ENCODE results near the gene OR3A1. TPM values are rescaled to one million over a fixed set of nuclear protein-coding genes. Genes with fewer than 3 reads are reported as not detected.
"Not testable (repeated sequence)": the region's sequence is repeated elsewhere in the genome, so short reads cannot be mapped to it uniquely, and the experiment has no call there.

Gene OR3A1
- not detected in 2 replicates for total RNA-seq (ENCODE audit: low replicate concordance)
- long read RNA-seq, result 0 reads

GRCh38 chr17:3298260-3298659 lies at the start of gene OR3A1:
OR3A1 (minus strand) TSS chr17:3298360; CDS start chr17:3292582, 5,778 bp downstream.
- no peak for DNase-seq (ENCODE audit: extremely low spot score, unreplicated experiment)
- Mint-ChIP-seq H3K4me3 (no peak within 1 kb of the TSS), H3K27me3 (no peaks in the 10 kb centered on the region), H3K9me3 (no peaks in the 10 kb centered on the region), H3K4me1 (ENCODE audit: unreplicated experiment) (no peaks in the 10 kb centered on the region), H3K27ac (no peak within 1 kb of the TSS), H3K36me3 (no peaks in the 10 kb centered on the region)
- TF ChIP-seq, protein P1, sequence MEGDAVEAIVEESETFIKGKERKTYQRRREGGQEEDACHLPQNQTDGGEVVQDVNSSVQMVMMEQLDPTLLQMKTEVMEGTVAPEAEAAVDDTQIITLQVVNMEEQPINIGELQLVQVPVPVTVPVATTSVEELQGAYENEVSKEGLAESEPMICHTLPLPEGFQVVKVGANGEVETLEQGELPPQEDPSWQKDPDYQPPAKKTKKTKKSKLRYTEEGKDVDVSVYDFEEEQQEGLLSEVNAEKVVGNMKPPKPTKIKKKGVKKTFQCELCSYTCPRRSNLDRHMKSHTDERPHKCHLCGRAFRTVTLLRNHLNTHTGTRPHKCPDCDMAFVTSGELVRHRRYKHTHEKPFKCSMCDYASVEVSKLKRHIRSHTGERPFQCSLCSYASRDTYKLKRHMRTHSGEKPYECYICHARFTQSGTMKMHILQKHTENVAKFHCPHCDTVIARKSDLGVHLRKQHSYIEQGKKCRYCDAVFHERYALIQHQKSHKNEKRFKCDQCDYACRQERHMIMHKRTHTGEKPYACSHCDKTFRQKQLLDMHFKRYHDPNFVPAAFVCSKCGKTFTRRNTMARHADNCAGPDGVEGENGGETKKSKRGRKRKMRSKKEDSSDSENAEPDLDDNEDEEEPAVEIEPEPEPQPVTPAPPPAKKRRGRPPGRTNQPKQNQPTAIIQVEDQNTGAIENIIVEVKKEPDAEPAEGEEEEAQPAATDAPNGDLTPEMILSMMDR (conservative IDR thresholded peaks at IDR 0.05), result no peak

DNA sequence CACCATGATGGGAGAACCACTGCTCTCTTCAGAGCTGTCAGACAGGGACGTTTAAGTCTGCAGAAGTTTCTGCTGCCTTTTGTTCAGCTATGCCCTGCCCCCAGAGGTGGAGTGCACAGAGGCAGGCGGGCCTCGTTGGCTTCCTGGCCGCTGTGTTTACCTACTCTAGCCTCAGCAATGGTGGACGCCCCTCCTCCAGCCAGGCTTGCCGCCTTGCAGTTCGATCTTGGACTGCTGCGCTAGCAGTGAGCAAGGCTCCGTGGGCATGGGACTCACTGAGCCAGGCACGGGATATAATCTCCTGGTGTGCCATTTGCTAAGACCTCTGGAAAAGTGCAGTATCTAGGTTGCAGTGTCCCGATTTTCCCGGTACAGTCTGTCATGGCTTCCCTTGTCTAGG lies 44.6 kb upstream of the OR3A1 start:
- H3K36me3 Mint-ChIP-seq; DNase-seq (ENCODE audit: extremely low spot score, unreplicated experiment); H3K27ac Mint-ChIP-seq; H3K4me1 Mint-ChIP-seq (ENCODE audit: unreplicated experiment); H3K4me3 Mint-ChIP-seq; H3K27me3 Mint-ChIP-seq: not testable (repeated sequence)
- peaks cover 12% of the 10 kb centered on the region for H3K9me3 Mint-ChIP-seq

- TF ChIP-seq, protein P1 (conservative IDR thresholded peaks at IDR 0.05), result no peak
- Mint-ChIP-seq H3K4me3 (no peak overlapping the region), H3K9me3 (no peaks in the 10 kb centered on the region), H3K27ac (no peak overlapping the region), H3K36me3 (no peaks in the 10 kb centered on the region), H3K4me1 (ENCODE audit: unreplicated experiment) (no peaks in the 10 kb centered on the region), H3K27me3 (no peaks in the 10 kb centered on the region)
- no peak for DNase-seq (ENCODE audit: extremely low spot score, unreplicated experiment)
These were observed 37.7 kb upstream of the OR3A1 start for GRCh38 chr17:3335876-3336275.

DNA sequence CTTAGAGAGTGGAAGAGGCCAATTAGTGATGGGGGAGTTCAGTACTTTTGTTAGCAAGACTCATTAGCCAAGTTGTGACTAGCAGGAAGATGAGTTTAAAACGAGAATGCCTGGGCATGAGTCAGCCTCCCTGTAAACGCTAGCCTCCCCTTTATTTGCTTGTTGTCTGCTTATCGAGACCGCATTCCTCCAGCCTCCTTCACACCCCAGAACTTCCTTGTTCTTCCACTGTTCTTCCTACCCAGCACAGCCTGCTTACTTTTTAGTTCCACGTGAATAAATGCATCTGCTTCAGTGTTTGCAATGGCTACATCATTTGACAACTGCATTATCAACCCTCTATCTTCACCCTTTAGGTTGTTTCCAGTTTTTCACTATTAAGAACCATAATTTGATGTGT lies 20.2 kb upstream of the OR3A1 start:
- Mint-ChIP-seq H3K27me3 (no peaks in the 10 kb centered on the region), H3K36me3 (no peaks in the 10 kb centered on the region), H3K4me3 (no peak overlapping the region), H3K4me1 (ENCODE audit: unreplicated experiment) (no peaks in the 10 kb centered on the region), H3K27ac (no peak overlapping the region), H3K9me3 (peaks cover 4% of the 10 kb centered on the region)
- DNase-seq (ENCODE audit: extremely low spot score, unreplicated experiment), result no peak
- TF ChIP-seq, protein P1 (conservative IDR thresholded peaks at IDR 0.05), result no peak

DNA sequence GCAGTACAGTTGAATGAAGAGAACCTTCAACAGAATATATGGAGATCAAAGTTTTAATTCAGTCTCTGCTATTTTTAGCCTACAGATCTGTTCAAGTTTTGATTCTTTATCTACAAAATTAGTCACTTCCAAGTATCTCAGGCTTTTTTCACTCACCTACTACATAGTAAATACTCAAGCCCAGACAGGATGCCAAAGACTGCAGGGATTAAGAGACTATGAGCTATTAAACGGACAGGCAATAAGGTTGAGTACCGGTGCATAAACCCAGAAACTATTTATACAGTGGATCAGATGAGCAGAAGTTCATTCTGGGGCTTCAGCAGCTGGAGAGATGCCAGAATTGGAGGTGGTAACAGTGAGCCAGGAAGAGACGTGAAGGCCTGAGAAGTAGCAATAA lies 18.7 kb upstream of the OR3A1 start:
- Mint-ChIP-seq H3K9me3 (peaks cover 4% of the 10 kb centered on the region), H3K36me3 (no peaks in the 10 kb centered on the region), H3K27ac (no peak overlapping the region), H3K4me1 (ENCODE audit: unreplicated experiment) (no peaks in the 10 kb centered on the region), H3K4me3 (no peak overlapping the region), H3K27me3 (no peaks in the 10 kb centered on the region)
- no peak for DNase-seq (ENCODE audit: extremely low spot score, unreplicated experiment)
- TF ChIP-seq, protein P1 (conservative IDR thresholded peaks at IDR 0.05), result no peak

DNA sequence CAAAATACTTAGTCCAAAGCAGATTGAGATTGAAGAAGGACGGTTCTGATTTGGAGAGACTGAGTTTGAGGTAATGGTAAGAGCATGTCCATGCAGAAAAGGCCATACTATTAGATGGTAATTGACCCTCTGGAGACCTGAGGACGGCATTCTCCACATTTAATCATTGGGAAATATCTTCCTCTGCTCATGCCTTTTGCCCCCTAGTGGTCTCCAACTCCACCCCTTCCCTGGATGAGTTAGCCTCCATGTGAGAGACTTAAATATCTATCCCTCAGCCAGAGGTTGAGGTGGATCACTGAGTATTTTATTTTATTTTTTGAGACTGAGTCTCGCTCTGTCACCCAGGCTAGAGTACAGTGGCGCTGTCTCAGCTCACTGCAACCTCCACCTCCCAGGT lies 10.4 kb upstream of the OR3A1 start:
- TF ChIP-seq, protein P1 (conservative IDR thresholded peaks at IDR 0.05), result no peak
- H3K36me3 Mint-ChIP-seq, result no peaks in the 10 kb centered on the region
- H3K9me3 Mint-ChIP-seq, result peaks cover 5% of the 10 kb centered on the region
- DNase-seq (ENCODE audit: extremely low spot score, unreplicated experiment), result no peak
- no peak overlapping the region for H3K4me3 Mint-ChIP-seq
- no peak overlapping the region for H3K27ac Mint-ChIP-seq
- H3K27me3 Mint-ChIP-seq, result no peaks in the 10 kb centered on the region
- H3K4me1 Mint-ChIP-seq (ENCODE audit: unreplicated experiment), result no peaks in the 10 kb centered on the region
